Endothelial cell of umbilical vein (primary cell): ENCODE data around the gene FAM181A. TPM values are rescaled to one million over a fixed set of nuclear protein-coding genes. Genes with fewer than 3 reads are reported as not detected.

ENCODE experiments used
- BruUV-seq: library from RNA; stranded (reverse); fragments of 400-500 nt; replicated peaks from 2 replicates; lab custom pipeline; 2021; lab: Mats Ljungman, UMichigan
- CTCF ChIA-PET: fragments of 300-600, 350-600 bp; sonication (Branson Sonifier 250); formaldehyde crosslinking; loops from one replicate; lab custom pipeline; 2021; ENCODE audit warnings: antibody characterized with exemption, inconsistent platforms; lab: Charles Lee
- POLR2A ChIA-PET: fragments of 300-600, 350-600 bp; sonication (Branson Sonifier 250); formaldehyde crosslinking; loops from one replicate; lab custom pipeline; 2021; ENCODE audit warnings: antibody characterized with exemption, inconsistent platforms; lab: Charles Lee
- DNase-seq: peaks from one replicate; pipeline ENCODE4 v3.0.0-alpha.2; 2011; ENCODE audit warnings: low read depth, low spot score
- FAIRE-seq: peaks from 2 replicates; lab custom pipeline; 2011; peaks lifted over from hg19 to GRCh38; lab: Jason Lieb, UNC
- H2AFZ ChIP-seq: 2 replicates; pipeline ENCODE4 v1.6.0; 2012; ENCODE audit warnings: low read depth, low read length, control low read depth, inconsistent platforms
- H3K27ac ChIP-seq: 2 replicates; pipeline ENCODE4 v1.5.1; 2011; ENCODE audit warnings: low read depth, mild to moderate bottlenecking, control low read depth, low read length, moderate library complexity; ENCODE audit not compliant: insufficient read depth
- H3K27me3 ChIP-seq, 2 experiments: 2 replicates each; pipeline versions ENCODE4 v1.6.0 to v1.6.1; 2011; ENCODE audit warnings: low read length in 2 of 2, mixed read lengths in 1 of 2; ENCODE audit not compliant: control insufficient read depth in 2 of 2, insufficient read depth in 2 of 2
- H3K36me3 ChIP-seq, 2 experiments: 2 replicates in 1 of 2; 3 replicates in 1 of 2; pipeline ENCODE4 v1.5.1; 2011; ENCODE audit warnings: low read length in 2 of 2, mild to moderate bottlenecking in 1 of 2, moderate library complexity in 1 of 2; ENCODE audit not compliant: control insufficient read depth in 2 of 2, insufficient read depth in 2 of 2; ENCODE audit errors: extremely low read depth in 1 of 2
- H3K4me1 ChIP-seq: 3 replicates; pipeline ENCODE4 v1.5.1; 2011; ENCODE audit warnings: mild to moderate bottlenecking, low read length; ENCODE audit not compliant: control insufficient read depth, insufficient read depth; ENCODE audit errors: extremely low read depth
- H3K4me2 ChIP-seq: 2 replicates; pipeline ENCODE4 v1.6.1; 2011; ENCODE audit warnings: low read length, control low read depth, mixed read lengths; ENCODE audit not compliant: insufficient read depth
- H3K4me3 ChIP-seq, 3 experiments: fragments of 200-600 bp in 1 of 3; sonication (generic), shearing (Covaris generic) in 1 of 3; replicated peaks in 1 of 3; 2 replicates each; pipeline ENCODE4 v1.5.1; 2011 to 2016; ENCODE audit warnings: control low read depth in 3 of 3, low read length in 3 of 3, mild to moderate bottlenecking in 2 of 3, inconsistent platforms in 1 of 3, low read depth in 1 of 3, moderate library complexity in 1 of 3; ENCODE audit not compliant: insufficient read depth in 1 of 3
- H3K79me2 ChIP-seq: 2 replicates; pipeline ENCODE4 v1.6.0; 2012; ENCODE audit warnings: low read length, inconsistent platforms; ENCODE audit not compliant: control insufficient read depth, insufficient read depth
- H3K9ac ChIP-seq: replicated peaks from 2 replicates; pipeline ENCODE3; 2011; ENCODE audit warnings: low read length, control low read depth; ENCODE audit not compliant: insufficient read depth; ENCODE audit errors: extremely low read depth
- H3K9me1 ChIP-seq: replicated peaks from 3 replicates; pipeline ENCODE4 v1.6.0; 2011; ENCODE audit warnings: mild to moderate bottlenecking, low read length; ENCODE audit not compliant: control insufficient read depth, insufficient read depth; ENCODE audit errors: extremely low read depth
- H3K9me3 ChIP-seq: replicated peaks from 2 replicates; pipeline ENCODE4 v1.5.1; 2012; ENCODE audit warnings: low read length, inconsistent platforms; ENCODE audit not compliant: control insufficient read depth, insufficient read depth
- H4K20me1 ChIP-seq: replicated peaks from 2 replicates; pipeline ENCODE3; 2011; ENCODE audit warnings: mild to moderate bottlenecking, low read length; ENCODE audit not compliant: control insufficient read depth, insufficient read depth; ENCODE audit errors: extremely low read depth
- EZH2 ChIP-seq: IDR thresholded peaks from 2 replicates; pipeline ENCODE4 v1.6.1; 2012; ENCODE audit warnings: borderline replicate concordance, low read depth, mild to moderate bottlenecking, moderate library complexity, low read length, inconsistent platforms; ENCODE audit not compliant: severe bottlenecking
- FOS ChIP-seq: IDR thresholded peaks from 2 replicates; pipeline ENCODE4 v1.6.1; 2011; ENCODE audit warnings: mild to moderate bottlenecking, low read length, moderate library complexity, borderline replicate concordance; ENCODE audit not compliant: insufficient read depth
- GATA2 ChIP-seq: IDR thresholded peaks from 2 replicates; pipeline ENCODE4 v1.7.0; 2011; ENCODE audit warnings: low read depth, mild to moderate bottlenecking, moderate library complexity, mixed read lengths, low read length; ENCODE audit not compliant: insufficient read length, insufficient read depth
- JUN ChIP-seq: IDR thresholded peaks from 2 replicates; pipeline ENCODE4 v1.6.1; 2011; ENCODE audit warnings: borderline replicate concordance, low read depth; ENCODE audit not compliant: insufficient read length, insufficient read depth
- MYC ChIP-seq: IDR thresholded peaks from one replicate; pipeline ENCODE4 v1.6.1; 2011; ENCODE audit warnings: mild to moderate bottlenecking, low read depth, low read length
- POLR2A ChIP-seq: IDR thresholded peaks from 2 replicates; pipeline ENCODE4 v1.6.1; 2012; ENCODE audit warnings: low read depth, mild to moderate bottlenecking, control low read depth, low read length
- POLR2AphosphoS5 ChIP-seq: IDR thresholded peaks from 2 replicates; pipeline ENCODE4 v1.6.1; 2012; ENCODE audit warnings: low read depth, mild to moderate bottlenecking, control low read depth, low read length, moderate library complexity; ENCODE audit not compliant: insufficient read depth
- dilution Hi-C: fragments of 300-500 bp; cut with MboI; formaldehyde crosslinking; loops from one replicate; pipeline ENCODE4 v1.15.0; 2019; ENCODE audit warnings: low sequenced_read_pairs; ENCODE audit not compliant: extremely low pct_ligation_motif_present
- intact Hi-C: fragments of 100-400 bp; cut with micrococcal nuclease; formaldehyde crosslinking; loops from one replicate; pipeline ENCODE4 v1.10.0; 2022
- polyA plus RNA-seq, 4 experiments: library from polyadenylated mRNA; depleted of rRNA in 3 of 4; stranded (reverse) in 3 of 4; unstranded in 1 of 4; fragments of >200 nt; gene quantifications; 2 replicates each; pipeline versions ENCODE4 v1.2.1 to v1.2.3, GENCODE V29; 2011 to 2012; ENCODE audit warnings: missing spikeins in 1 of 4
- total RNA-seq: library from RNA; stranded (reverse); gene quantifications from 2 replicates; pipeline ENCODE4 v1.2.3, GENCODE V29; 2021
- TF ChIP-seq, protein P1 (sequence below): IDR thresholded peaks from 2 replicates; pipeline ENCODE4 v1.6.1; 2011; ENCODE audit not compliant: insufficient read depth, insufficient read length
- TF ChIP-seq, protein P2 (sequence below), 2 donors: IDR thresholded peaks; 1 replicate in 1 of 2; 2 replicates in 1 of 2; pipeline ENCODE4 v1.5.1; 2011; ENCODE audit warnings: low read length in 2 of 2, mild to moderate bottlenecking in 2 of 2, moderate library complexity in 2 of 2, control low read depth in 1 of 2, inconsistent platforms in 1 of 2, low read depth in 1 of 2; ENCODE audit not compliant: insufficient read depth in 1 of 2; ENCODE audit errors: extremely low read depth in 1 of 2

Gene FAM181A
- total and polyA plus RNA-seq, 2 donors (not counting 3 experiments of a cell fraction or from before 2014, with no cell fraction given), result not detected

DNA sequence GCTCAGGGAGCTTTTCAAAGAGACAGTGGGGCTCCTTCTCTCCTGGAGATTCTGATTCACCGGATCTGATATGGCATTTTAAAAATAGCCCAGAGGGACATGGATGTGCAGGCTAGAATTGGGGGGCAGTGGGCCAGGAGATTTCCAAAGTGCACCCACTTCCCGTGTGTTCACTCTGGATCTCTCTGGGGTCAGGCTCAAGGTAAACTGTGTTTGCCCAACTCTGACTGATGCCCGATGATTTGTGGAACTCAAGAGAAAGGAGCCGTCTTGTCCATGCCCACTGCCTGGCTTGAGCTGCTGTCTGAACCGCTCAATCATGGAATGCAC lies 17.9 kb downstream of the FAM181A start:
- Histone ChIP-seq H3K36me3 (no peaks in the 10 kb centered on the region), H3K4me2 (no peak overlapping the region), H3K27me3 (peaks cover 0 to 1% of the 10 kb centered on the region in 2 experiments), H4K20me1 (no peaks in the 10 kb centered on the region), H3K79me2 (no peaks in the 10 kb centered on the region), H3K9ac (no peak overlapping the region), H3K9me1 (no peaks in the 10 kb centered on the region), H3K9me3 (no peaks in the 10 kb centered on the region), H3K27ac (no peak overlapping the region), H2AFZ (no peak overlapping the region), H3K4me3 (no peak overlapping the region), H3K4me1 (peaks cover 5% of the 10 kb centered on the region)
- no TSS peak for BruUV-seq
- FAIRE-seq (no peak), DNase-seq (no peak)
- POLR2A ChIA-PET, result no interaction called here
- TF ChIP-seq POLR2A (no peak), MYC (no peak), POLR2AphosphoS5 (no peak), JUN (no peak), GATA2 (no peak), EZH2 (no peak), FOS (no peak)
- TF ChIP-seq, protein P1, sequence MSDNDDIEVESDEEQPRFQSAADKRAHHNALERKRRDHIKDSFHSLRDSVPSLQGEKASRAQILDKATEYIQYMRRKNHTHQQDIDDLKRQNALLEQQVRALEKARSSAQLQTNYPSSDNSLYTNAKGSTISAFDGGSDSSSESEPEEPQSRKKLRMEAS, result no peak
- TF ChIP-seq, protein P2, sequence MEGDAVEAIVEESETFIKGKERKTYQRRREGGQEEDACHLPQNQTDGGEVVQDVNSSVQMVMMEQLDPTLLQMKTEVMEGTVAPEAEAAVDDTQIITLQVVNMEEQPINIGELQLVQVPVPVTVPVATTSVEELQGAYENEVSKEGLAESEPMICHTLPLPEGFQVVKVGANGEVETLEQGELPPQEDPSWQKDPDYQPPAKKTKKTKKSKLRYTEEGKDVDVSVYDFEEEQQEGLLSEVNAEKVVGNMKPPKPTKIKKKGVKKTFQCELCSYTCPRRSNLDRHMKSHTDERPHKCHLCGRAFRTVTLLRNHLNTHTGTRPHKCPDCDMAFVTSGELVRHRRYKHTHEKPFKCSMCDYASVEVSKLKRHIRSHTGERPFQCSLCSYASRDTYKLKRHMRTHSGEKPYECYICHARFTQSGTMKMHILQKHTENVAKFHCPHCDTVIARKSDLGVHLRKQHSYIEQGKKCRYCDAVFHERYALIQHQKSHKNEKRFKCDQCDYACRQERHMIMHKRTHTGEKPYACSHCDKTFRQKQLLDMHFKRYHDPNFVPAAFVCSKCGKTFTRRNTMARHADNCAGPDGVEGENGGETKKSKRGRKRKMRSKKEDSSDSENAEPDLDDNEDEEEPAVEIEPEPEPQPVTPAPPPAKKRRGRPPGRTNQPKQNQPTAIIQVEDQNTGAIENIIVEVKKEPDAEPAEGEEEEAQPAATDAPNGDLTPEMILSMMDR (IDR thresholded peaks at IDR 0.05; ENCODE audit: extremely low read depth in 1 of 2, insufficient read depth in 1 of 2, low read depth in 1 of 2, low read length in 2 of 2), result no peak
- dilution Hi-C loops, result no loop called here
- CTCF ChIA-PET, result interaction anchor here (1.0 to 1.8 kb wide), 2 partner anchors 55 to 59 kb away, joined by 3 to 4 read pairs; no protein-coding TSS in a partner anchor
- intact Hi-C loops, result no loop called here
